GM19438 (cell line): ENCODE data around the gene RHOV.
A peak's percentile ranks its signal among the peaks of the same experiment; 100 is the strongest.

ENCODE experiments used
- ATAC-seq: cut with Tn5 transposase; IDR thresholded peaks from one replicate; pipeline ENCODE4 v1.9.1; 2021; ENCODE audit warnings: low read depth; ENCODE audit not compliant: unreplicated experiment

The RHOV gene

GRCh38 chr15:40904552-40905201 lies 30.6 kb upstream of the RHOV start:
- no peak for ATAC-seq

- ATAC-seq, result no peak
Measured at GRCh38 chr15:40902605-40903561, 28.8 kb upstream of the RHOV start.

GRCh38 chr15:40901053-40901443 lies 27.0 kb upstream of the RHOV start:
- no peak for ATAC-seq

GRCh38 chr15:40900256-40901052 lies 26.4 kb upstream of the RHOV start:
- ATAC-seq, result no peak

- no peak for ATAC-seq
Measured at GRCh38 chr15:40899536-40900207, 25.6 kb upstream of the RHOV start.

GRCh38 chr15:40894681-40895448 lies 20.8 kb upstream of the RHOV start:
- ATAC-seq, result peak; percentile 45

GRCh38 chr15:40893733-40894680 lies 20.0 kb upstream of the RHOV start, which contains the start of gene VPS18:
TSS of gene VPS18 (plus strand) at chr15:40894450. CDS start at chr15:40894769, 319 bp downstream.
- ATAC-seq, result peak; percentile 86

- ATAC-seq, result no peak
Measured at GRCh38 chr15:40893019-40893670, 19.1 kb upstream of the RHOV start.

GRCh38 chr15:40892447-40893012 lies 18.5 kb upstream of the RHOV start:
- ATAC-seq, result no peak

GRCh38 chr15:40891810-40892446 lies 17.9 kb upstream of the RHOV start:
- ATAC-seq, result no peak

- ATAC-seq, result no peak
Measured at GRCh38 chr15:40891138-40891537, 17.1 kb upstream of the RHOV start.

GRCh38 chr15:40889112-40889511 lies 15.1 kb upstream of the RHOV start:
- no peak for ATAC-seq

- ATAC-seq, result no peak
Measured at GRCh38 chr15:40886586-40886985, 12.6 kb upstream of the RHOV start.

- ATAC-seq, result no peak
Measured at GRCh38 chr15:40881351-40881750, 7.3 kb upstream of the RHOV start.

- no peak for ATAC-seq
Measured at GRCh38 chr15:40879609-40880008, 5.6 kb upstream of the RHOV start.

GRCh38 chr15:40878785-40879184 lies 4.8 kb upstream of the RHOV start:
- no peak for ATAC-seq

- no peak for ATAC-seq
Measured at GRCh38 chr15:40877694-40878093, 3.7 kb upstream of the RHOV start.
